Stimulated activated CD4-positive, alpha-beta T cell treated with anti-CD3 and anti-CD28 coated beads, Interleukin-15, amount 100 ng/mL, for 24 hours (primary cell): ENCODE measurements around the gene ACTN2.
"Not testable (repeated sequence)": the region's sequence is repeated elsewhere in the genome, so short reads cannot be mapped to it uniquely, and the experiment has no call there.

Source experiments
- DNase-seq: peaks from one replicate; pipeline ENCODE4 v3.0.0-alpha.2; 2020

The ACTN2 gene

GRCh38 chr1:236685917-236686814 lies at the start of gene ACTN2:
Gene ACTN2 (plus strand): TSS chr1:236686499. CDS start chr1:236686674, 175 bp downstream.
- DNase-seq, result peak; percentile 66

- no peak for DNase-seq
Measured at GRCh38 chr1:236638945-236639344, 47.4 kb upstream of the ACTN2 start.

- no peak for DNase-seq
Measured at GRCh38 chr1:236639686-236640085, 46.6 kb upstream of the ACTN2 start.

- DNase-seq, result no peak
Measured at GRCh38 chr1:236642763-236643162, 43.5 kb upstream of the ACTN2 start.

GRCh38 chr1:236645016-236645680 lies 41.2 kb upstream of the ACTN2 start:
- no peak for DNase-seq

GRCh38 chr1:236654511-236654910 lies 31.8 kb upstream of the ACTN2 start:
- no peak for DNase-seq

- DNase-seq, result no peak
Measured at GRCh38 chr1:236654957-236655356, 31.3 kb upstream of the ACTN2 start.

GRCh38 chr1:236657398-236657797 lies 28.9 kb upstream of the ACTN2 start:
- DNase-seq, result no peak

- DNase-seq, result no peak
Measured at GRCh38 chr1:236659792-236660587, 26.3 kb upstream of the ACTN2 start.

- DNase-seq, result no peak
Measured at GRCh38 chr1:236663934-236664333, 22.4 kb upstream of the ACTN2 start.

GRCh38 chr1:236668909-236669308 lies 17.4 kb upstream of the ACTN2 start:
- not testable (repeated sequence) for DNase-seq

- DNase-seq, result no peak
Measured at GRCh38 chr1:236670060-236670459, 16.2 kb upstream of the ACTN2 start.

- DNase-seq, result no peak
Measured at GRCh38 chr1:236673289-236673919, 12.9 kb upstream of the ACTN2 start.

- DNase-seq, result no peak
Measured at GRCh38 chr1:236677641-236678235, 8.6 kb upstream of the ACTN2 start.

GRCh38 chr1:236681219-236681618 lies 5.1 kb upstream of the ACTN2 start:
- no peak for DNase-seq

GRCh38 chr1:236685205-236685916 lies 938 bp upstream of the ACTN2 start:
- no peak for DNase-seq

- DNase-seq, result no peak
Measured at GRCh38 chr1:236686815-236687160, 489 bp downstream of the ACTN2 start.

GRCh38 chr1:236687273-236687672 lies 974 bp downstream of the ACTN2 start:
- DNase-seq, result no peak

- DNase-seq, result no peak
Measured at GRCh38 chr1:236688705-236689104, 2.4 kb downstream of the ACTN2 start.

- peak; percentile 10 for DNase-seq
Measured at GRCh38 chr1:236689713-236690569, 3.6 kb downstream of the ACTN2 start.

- DNase-seq, result no peak
Measured at GRCh38 chr1:236691348-236691747, 5.0 kb downstream of the ACTN2 start.
